K562 (cell line): ENCODE measurements around the gene JPH4. TPM values are rescaled to one million over a fixed set of nuclear protein-coding genes. Genes with fewer than 3 reads are reported as not detected.

Experiments used
- EHMT2 ChIP-seq: fragments of 450-650 bp; IDR thresholded peaks from 2 replicates; pipeline ENCODE4 v1.6.1; 2018; ENCODE audit warnings: antibody characterized with exemption
- polyA plus RNA-seq, 8 experiments: library from polyadenylated mRNA; depleted of rRNA in 4 of 8; stranded (reverse) in 5 of 8; unstranded in 3 of 8; fragments of >200 nt; fragmentation: Nextera tagmentation in 2 of 8; fragmentation: Illumina TruSeq in 1 of 8; extraction: Ambion mirVana in 2 of 8; extraction: Trizol in 1 of 8; gene quantifications; 2 replicates each; pipeline versions ENCODE4 v1.2.1 to v1.2.3, GENCODE V29; 2011 to 2014; ENCODE audit warnings: inconsistent platforms in 1 of 8, missing spikeins in 1 of 8
- total RNA-seq, 7 experiments: library from RNA; depleted of rRNA in 6 of 7; stranded (reverse); fragments of >200 nt in 6 of 7; fragmentation: Illumina TruSeq in 2 of 7; extraction: Trizol in 2 of 7; gene quantifications; 2 replicates each; pipeline versions ENCODE4 v1.2.1 to v1.2.3, GENCODE V29; 2011 to 2021; ENCODE audit warnings: low replicate concordance in 1 of 7
- TF ChIP-seq, protein P1 (sequence below): fragments of 450-650 bp; IDR thresholded peaks from 2 replicates; pipeline ENCODE4 v1.6.1; 2016; ENCODE audit warnings: low read depth

JPH4 gene
- total and polyA plus RNA-seq, 9 of the 15 experiments (the other 6 are each of a cell fraction or from before 2014, with no cell fraction given), result 0.04 to 0.13 (median 0.06) TPM; not detected in 5

DNA sequence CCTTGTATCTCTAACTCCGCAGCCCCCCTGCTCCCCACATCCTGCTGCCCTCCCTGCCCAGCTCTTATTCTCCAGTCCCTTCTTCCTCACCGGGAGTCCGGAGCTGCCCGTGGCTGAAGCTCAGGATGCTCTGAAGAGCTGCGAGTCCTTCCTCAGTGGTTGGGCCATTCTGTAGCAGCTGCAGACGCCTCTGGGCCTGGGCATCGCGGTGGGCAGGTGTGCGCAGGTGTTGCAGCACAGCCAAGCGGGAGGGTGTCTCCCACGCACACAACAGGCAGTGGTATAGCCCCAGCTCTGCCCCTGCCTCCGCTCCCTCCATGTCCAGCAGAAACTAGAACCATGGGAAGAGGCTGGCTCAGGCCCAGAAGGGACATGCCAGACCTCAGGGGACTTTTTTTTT, 47.2 kb downstream of the JPH4 start (continued):
- TF ChIP-seq, protein P1, sequence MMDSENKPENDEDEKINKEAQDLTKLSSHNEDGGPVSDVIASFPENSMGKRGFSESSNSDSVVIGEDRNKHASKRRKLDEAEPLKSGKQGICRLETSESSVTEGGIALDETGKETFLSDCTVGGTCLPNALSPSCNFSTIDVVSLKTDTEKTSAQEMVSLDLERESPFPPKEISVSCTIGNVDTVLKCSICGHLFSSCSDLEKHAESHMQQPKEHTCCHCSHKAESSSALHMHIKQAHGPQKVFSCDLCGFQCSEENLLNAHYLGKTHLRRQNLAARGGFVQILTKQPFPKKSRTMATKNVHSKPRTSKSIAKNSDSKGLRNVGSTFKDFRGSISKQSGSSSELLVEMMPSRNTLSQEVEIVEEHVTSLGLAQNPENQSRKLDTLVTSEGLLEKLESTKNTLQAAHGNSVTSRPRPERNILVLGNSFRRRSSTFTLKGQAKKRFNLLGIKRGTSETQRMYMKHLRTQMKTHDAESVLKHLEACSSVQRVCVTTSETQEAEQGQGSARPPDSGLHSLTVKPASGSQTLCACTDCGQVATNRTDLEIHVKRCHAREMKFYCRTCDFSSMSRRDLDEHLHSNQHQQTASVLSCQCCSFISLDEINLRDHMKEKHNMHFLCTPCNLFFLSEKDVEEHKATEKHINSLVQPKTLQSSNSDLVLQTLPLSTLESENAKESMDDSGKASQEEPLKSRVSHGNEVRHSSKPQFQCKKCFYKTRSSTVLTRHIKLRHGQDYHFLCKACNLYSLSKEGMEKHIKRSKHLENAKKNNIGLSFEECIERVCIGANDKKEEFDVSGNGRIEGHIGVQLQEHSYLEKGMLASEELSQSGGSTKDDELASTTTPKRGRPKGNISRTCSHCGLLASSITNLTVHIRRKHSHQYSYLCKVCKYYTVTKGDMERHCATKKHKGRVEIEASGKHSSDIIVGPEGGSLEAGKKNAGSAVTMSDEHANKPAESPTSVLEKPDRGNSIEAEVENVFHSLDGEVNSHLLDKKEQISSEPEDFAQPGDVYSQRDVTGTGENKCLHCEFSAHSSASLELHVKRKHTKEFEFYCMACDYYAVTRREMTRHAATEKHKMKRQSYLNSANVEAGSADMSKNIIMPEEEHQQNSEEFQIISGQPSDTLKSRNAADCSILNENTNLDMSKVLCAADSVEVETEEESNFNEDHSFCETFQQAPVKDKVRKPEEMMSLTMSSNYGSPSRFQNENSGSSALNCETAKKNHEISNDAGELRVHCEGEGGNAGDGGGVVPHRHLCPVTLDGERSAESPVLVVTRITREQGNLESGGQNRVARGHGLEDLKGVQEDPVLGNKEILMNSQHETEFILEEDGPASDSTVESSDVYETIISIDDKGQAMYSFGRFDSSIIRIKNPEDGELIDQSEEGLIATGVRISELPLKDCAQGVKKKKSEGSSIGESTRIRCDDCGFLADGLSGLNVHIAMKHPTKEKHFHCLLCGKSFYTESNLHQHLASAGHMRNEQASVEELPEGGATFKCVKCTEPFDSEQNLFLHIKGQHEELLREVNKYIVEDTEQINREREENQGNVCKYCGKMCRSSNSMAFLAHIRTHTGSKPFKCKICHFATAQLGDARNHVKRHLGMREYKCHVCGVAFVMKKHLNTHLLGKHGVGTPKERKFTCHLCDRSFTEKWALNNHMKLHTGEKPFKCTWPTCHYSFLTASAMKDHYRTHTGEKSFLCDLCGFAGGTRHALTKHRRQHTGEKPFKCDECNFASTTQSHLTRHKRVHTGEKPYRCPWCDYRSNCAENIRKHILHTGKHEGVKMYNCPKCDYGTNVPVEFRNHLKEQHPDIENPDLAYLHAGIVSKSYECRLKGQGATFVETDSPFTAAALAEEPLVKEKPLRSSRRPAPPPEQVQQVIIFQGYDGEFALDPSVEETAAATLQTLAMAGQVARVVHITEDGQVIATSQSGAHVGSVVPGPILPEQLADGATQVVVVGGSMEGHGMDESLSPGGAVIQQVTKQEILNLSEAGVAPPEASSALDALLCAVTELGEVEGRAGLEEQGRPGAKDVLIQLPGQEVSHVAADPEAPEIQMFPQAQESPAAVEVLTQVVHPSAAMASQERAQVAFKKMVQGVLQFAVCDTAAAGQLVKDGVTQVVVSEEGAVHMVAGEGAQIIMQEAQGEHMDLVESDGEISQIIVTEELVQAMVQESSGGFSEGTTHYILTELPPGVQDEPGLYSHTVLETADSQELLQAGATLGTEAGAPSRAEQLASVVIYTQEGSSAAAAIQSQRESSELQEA, result no peak
- no peak for TF ChIP-seq EHMT2
